Endometrial microvascular endothelial cells (primary cell): ENCODE results near the gene SH2B3. TPM values are rescaled to one million over a fixed set of nuclear protein-coding genes. Genes with fewer than 3 reads are reported as not detected.
"Not testable (repeated sequence)": the region's sequence is repeated elsewhere in the genome, so short reads cannot be mapped to it uniquely, and the experiment has no call there.

ENCODE experiments used
- in situ Hi-C: cut with HindIII; loops from 2 replicates; pipeline ENCODE4 v1.10.0; 2017; ENCODE audit warnings: low sequenced_read_pairs, low pct_unique_long_range_greater_than_20kb; ENCODE audit errors: inconsistent ontology term
- total RNA-seq: library from RNA; depleted of rRNA; stranded (reverse); fragments of >200 nt; gene quantifications from one replicate; pipeline ENCODE4 v1.2.3, GENCODE V29; 2015; ENCODE audit errors: inconsistent ontology term

SH2B3 gene
- total RNA-seq, 1 donor from 2014 or later: 152 TPM

- in situ Hi-C loops: no loop called here
Measured at GRCh38 chr12:111379942-111380554, 25.7 kb upstream of the SH2B3 start.

- in situ Hi-C loops: no loop called here
Measured at GRCh38 chr12:111384596-111384995, 21.1 kb upstream of the SH2B3 start.

- in situ Hi-C loops: no loop called here
Measured at GRCh38 chr12:111386885-111387284, 18.8 kb upstream of the SH2B3 start.

- in situ Hi-C loops: no loop called here
Measured at GRCh38 chr12:111387747-111388323, 17.9 kb upstream of the SH2B3 start.

- in situ Hi-C loops: no loop called here
Measured at GRCh38 chr12:111389635-111390034, 16.1 kb upstream of the SH2B3 start.

GRCh38 chr12:111390910-111391309 lies 14.8 kb upstream of the SH2B3 start:
- in situ Hi-C loops: no loop called here

GRCh38 chr12:111393700-111394300 lies 11.9 kb upstream of the SH2B3 start:
- in situ Hi-C loops: no loop called here

GRCh38 chr12:111394480-111394879 lies 11.2 kb upstream of the SH2B3 start:
- in situ Hi-C loops: no loop called here

GRCh38 chr12:111395336-111396187 lies 10.2 kb upstream of the SH2B3 start:
- in situ Hi-C loops: no loop called here

GRCh38 chr12:111396271-111396670 lies 9.5 kb upstream of the SH2B3 start:
- in situ Hi-C loops: not testable (repeated sequence)

- in situ Hi-C loops: no loop called here
Measured at GRCh38 chr12:111396726-111397445, 8.8 kb upstream of the SH2B3 start.

GRCh38 chr12:111398530-111398929 lies 7.2 kb upstream of the SH2B3 start:
- in situ Hi-C loops: no loop called here

GRCh38 chr12:111399741-111400404 lies 5.8 kb upstream of the SH2B3 start:
- in situ Hi-C loops: not testable (repeated sequence)

- in situ Hi-C loops: no loop called here
Measured at GRCh38 chr12:111401167-111401605, 4.5 kb upstream of the SH2B3 start.

- in situ Hi-C loops: not testable (repeated sequence)
Measured at GRCh38 chr12:111402490-111402824, 3.3 kb upstream of the SH2B3 start.

GRCh38 chr12:111404362-111405148 lies 1.2 kb upstream of the SH2B3 start:
- in situ Hi-C loops: no loop called here

- in situ Hi-C loops: no loop called here
Measured at GRCh38 chr12:111405149-111405858, 419 bp upstream of the SH2B3 start.
